Measurements from ENCODE around the gene NHERF2.

The NHERF2 gene

GRCh38 chr16:2026461-2027023, at the start of gene NHERF2:
Gene NHERF2 (plus strand): TSS chr16:2026902. CDS start chr16:2027006, 104 bp downstream.
- DNase-seq = no peak

GRCh38 chr16:1976951-1977874, 49.5 kb upstream of the NHERF2 start:
- no peak for DNase-seq

DNA sequence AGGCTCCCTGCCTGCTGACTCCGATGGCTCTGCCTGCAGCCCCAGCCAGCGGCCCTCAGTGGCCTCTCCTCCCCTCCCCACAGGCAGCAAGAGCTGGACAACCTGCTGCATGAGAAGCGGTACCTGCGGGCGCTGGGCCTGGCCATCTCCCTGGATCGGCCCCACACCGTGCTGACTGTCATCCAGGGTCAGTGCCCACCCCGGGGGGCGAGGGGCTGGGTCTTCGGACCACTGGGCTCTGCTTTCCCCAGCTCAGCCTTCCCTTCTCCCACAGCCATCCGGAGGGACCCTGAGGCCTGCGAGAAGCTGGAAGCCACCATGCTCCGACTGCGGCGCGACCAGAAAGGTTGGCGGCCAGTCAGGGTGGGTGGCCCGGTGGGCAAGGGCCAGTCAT, 48.8 kb upstream of the NHERF2 start:
- no peak for DNase-seq

- no peak for DNase-seq
These were observed 48.1 kb upstream of the NHERF2 start for GRCh38 chr16:1978476-1979120.

- DNase-seq = no peak
These were observed 47.3 kb upstream of the NHERF2 start for GRCh38 chr16:1979271-1980029.

DNA sequence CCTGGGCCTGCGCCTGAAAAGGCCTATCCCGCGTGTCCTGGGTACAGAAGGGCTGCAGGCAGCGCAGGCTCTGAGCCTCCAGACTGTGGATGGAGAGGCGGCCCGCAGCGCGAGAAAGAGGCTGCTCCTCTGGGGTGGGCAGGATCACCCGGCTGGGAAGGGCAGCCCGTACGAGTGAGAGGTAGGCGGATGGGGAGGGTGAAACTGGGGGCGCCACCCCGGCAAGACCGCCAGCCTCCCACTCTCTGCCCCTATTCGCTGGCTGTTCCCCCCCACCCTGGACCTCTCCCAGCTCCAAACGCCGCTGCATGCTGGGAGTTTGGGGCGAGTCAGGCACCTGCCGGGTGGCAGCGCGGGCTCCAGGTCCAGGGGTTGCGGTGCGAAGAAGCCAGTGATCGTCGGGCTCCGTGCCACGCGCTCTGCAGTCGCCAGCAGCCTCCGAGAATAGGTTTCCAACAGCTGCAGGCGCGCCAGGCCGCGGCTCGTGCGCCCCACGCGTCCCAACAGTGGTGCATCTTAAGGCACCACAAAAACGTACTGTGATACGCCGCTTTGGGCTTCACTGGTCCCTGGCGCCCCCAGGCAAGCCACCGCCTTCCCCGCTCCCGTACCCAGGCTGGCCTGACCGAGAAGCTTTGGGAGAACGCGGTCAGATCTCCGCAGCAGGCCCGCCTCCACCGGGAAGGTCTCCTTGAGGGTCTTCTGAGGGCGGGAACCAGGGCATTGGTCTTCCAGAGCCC, 46.5 kb upstream of the NHERF2 start:
- DNase-seq = no peak

DNA sequence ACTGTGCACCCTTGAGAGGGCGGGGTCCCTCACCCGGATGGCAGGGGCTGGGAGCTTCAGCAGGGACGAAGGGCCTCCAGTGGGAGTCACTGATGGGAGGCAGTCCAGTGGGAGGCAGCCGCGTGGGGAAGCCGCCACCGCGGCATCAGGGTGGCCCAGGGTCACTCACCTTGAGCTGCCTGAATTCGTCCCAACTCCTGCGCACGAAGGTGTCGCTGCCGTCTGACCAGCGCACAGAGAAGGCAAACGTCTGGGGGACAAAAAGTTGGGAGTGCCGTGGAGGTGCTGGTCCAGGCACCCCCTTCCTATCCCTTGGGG, 46.0 kb upstream of the NHERF2 start:
- DNase-seq = no peak

DNA sequence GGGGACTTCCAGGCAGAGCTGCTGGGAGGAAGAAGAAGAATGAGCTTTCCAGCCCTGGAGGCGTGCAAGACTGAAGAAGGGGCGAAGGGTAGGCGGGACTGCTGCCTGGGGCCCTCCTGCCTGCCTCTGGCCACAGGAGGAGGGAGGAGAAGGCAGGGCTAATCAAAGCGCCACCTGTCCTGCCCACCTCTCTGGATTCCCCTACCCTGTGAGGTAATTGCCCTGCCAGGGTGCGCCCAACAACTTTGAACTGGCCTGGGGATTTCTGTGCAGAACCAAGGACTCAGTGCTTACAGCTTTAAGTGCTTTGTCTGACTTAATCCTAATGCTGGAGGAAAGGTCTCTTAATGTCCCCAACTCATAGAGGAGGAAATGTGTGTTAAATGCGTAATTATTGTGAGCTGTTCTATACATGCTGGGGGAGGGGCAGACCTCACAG, 45.3 kb upstream of the NHERF2 start, which contains the start of gene NOXO1:
Gene NOXO1 (minus strand): TSS at position 72 of the 439 bp plus-strand sequence. CDS start 290 bp downstream, outside the sequence.
- DNase-seq = no peak

DNA sequence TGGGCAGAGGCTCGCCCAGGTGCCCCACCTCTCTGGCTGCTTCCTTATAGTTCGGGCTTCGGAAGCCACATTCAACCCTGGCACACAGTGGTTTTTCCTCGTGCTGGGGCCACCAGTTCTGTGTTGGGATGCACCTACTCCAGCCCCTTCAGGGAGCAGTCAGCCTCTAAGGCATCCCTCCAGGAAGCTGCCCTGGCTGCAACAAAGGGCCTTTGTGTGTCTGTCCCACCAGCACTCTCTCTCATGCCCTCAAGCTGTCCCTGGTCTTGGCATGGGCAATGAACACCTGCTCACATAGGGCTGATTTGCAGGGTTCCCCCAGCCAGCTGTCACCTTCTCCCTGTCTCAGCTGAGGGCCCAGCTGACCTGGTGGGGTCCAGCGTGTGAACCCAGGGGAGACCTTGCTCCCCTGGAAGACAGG, 44.7 kb upstream of the NHERF2 start:
- no peak for DNase-seq

- DNase-seq = peak; percentile 28
These were observed 43.6 kb upstream of the NHERF2 start for GRCh38 chr16:1982991-1983543.

DNA sequence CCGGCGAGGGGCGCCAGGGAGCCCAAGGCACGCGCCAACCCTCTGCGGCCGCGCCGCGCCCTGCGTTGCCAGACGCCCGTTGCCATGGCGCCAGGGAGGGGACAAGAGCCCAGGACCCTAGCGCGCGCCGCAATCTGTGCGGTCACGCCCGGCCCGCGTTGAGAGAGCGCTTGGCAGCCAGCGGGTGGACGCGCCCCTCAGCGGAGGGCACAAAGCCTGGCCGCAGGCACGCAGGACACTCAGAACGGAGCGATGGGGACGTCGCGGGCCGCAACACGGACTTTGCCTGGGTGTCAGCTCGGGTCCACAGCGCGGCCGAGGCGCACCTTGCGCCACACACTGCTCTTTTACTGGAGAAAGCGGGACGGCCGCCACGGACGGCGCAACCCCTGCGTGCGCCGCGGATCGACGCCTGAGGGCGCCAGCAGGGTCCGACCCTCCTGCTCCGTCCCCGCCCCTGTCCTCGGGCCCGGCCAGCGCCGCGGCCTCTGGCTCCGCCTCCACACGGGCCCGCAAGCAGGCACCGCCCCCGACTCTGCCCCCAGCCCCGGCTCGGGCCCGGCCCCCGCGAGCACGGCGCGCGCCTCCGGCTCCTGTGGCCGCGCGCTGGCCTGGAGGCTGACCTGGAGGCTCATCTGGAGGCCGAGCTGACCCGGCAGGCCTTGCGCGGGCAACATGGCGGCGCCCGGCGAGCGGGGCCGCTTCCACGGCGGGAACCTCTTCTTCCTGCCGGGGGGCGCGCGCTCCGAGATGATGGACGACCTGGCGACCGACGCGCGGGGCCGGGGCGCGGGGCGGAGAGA, 43.0 kb upstream of the NHERF2 start, which contains the start of gene GFER:
Gene GFER (plus strand): TSS at position 650 of the 803 bp plus-strand sequence. CDS start 26 bp downstream, at position 676.
- peak; percentile 90 for DNase-seq

GRCh38 chr16:1984347-1985225, 42.1 kb upstream of the NHERF2 start:
- DNase-seq = no peak

DNA sequence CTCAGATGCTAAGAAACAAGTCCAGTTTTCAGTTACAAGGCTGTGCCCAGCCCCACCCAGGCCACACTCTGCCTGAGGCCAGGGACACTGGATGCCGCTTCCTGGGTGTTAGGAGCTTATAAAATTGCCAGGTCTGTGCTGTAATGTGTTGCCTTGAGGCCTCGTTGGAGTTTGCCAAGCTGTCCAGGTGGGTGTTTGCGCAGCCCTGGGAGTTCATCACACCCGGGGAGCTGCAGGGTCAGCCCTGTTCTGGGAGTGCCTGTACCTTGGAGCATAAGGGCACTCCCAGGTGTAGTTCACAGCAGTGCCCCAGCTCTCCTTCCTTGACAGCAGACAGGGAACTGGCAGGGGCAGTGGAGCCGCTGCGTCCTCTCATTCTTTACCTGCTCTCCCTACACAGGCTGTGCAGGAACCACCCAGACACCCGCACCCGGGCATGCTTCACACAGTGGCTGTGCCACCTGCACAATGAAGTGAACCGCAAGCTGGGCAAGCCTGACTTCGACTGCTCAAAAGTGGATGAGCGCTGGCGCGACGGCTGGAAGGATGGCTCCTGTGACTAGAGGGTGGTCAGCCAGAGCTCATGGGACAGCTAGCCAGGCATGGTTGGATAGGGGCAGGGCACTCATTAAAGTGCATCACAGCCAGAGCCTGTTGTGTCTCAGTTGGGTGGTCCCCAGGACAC, 41.1 kb upstream of the NHERF2 start:
- DNase-seq = no peak

DNA sequence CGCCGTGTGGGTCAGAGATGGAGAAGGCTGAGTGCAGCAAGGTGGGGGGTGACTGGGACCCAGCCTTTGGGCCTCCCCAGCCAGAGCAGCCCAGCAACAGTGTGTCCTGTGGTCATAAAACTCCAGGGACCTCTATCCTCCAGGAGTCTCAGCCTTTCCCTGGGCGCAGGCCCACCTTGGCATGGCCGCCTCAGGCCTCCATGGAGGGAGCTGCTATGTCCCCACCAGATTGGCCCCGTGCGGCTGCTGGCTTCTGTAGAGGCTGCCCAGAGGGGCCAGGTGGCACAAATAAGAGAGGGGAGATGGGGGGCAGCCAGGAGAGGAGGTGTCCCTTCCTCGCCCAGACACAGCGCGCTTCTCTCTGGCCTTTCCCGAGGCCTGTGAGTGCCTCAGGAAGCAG, 39.5 kb upstream of the NHERF2 start:
- no peak for DNase-seq

DNA sequence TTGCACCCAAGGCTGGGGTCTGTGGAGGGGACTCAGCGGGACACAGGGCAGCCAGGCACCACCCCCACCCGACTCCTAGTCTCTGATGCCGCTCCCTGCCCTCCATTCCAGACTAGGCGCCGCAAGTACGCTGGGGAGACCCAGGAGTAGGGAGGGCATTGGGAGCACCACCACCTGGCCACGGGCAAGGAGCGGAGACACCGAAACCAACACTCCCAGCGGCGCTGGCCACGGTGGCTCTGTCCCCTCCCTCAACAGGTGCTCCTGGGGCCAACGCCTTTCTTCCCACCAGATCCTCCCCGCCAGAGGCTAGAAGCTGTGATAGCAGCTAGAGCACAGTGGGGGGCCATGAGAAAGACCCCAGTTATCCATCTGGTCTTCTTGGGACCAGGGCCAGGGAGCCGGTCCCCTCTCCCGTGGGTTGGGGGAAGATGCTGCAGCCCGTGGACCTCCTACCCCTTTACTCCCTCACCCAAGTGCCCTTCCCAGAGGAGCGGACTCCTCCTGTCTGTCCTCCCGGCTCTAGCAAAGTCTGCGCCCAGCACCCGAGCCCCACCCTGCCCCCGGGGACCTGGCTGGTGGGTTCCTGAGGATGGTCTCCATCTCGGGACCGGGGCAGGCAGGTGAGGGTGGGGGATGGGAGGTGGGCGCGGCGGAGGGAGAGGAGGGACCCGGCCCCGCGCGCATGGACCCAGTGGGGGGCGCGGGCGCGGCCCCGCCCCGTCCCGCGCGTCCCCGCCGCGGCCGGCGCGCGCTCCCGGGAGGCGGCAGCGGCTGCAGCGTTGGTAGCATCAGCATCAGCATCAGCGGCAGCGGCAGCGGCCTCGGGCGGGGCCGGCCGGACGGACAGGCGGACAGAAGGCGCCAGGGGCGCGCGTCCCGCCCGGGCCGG, 37.2 kb upstream of the NHERF2 start, which contains the start of gene SYNGR3:
Gene SYNGR3 (plus strand): TSS at position 762 of the 892 bp plus-strand sequence. CDS start 133 bp downstream, outside the sequence.
- no peak for DNase-seq

GRCh38 chr16:1990101-1990350, 36.7 kb upstream of the NHERF2 start:
- DNase-seq = no peak

- DNase-seq = no peak
These were observed 36.2 kb upstream of the NHERF2 start for GRCh38 chr16:1990351-1991134.
